ENCODE data around the gene PPCDC.

Gene PPCDC

DNA sequence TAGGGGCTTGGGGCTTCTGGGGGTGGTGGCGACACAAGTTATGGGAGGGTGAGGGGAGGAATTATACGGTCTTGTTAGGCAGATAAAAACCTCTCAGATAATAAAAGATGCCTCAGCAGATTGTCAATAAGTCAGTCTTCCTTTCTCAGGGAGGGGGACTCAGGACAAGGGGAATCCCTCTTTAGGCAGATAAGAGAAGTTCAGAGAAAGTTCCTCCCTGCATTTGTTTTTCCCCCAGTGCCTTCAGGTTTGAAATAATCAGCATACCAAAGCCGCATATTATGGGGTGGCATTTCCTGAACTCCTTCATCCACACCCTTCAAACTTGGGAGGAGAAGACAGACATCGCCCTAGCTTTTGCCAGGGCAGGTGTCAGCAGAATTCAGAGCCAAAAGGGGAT lies 8.5 kb downstream of the PPCDC start:
- peaks cover 20% of the 10 kb centered on the region for H3K36me3 ChIP-seq (ENCODE audit: insufficient read depth, low read length)
- H3K4me2 ChIP-seq (ENCODE audit: insufficient read depth, low read length), result no peak overlapping the region
- H4K20me1 ChIP-seq (ENCODE audit: insufficient read depth, low read length), result peaks cover 12% of the 10 kb centered on the region
- H3K79me2 ChIP-seq (ENCODE audit: insufficient read depth, low read length), result peaks cover 2% of the 10 kb centered on the region; the same call in 1 of the 2 replicates
- H3K4me3 ChIP-seq (ENCODE audit: low read depth in 1 of 2, low read length in 2 of 2), result no peak overlapping the region
- no peaks in the 10 kb centered on the region for H3K9me3 ChIP-seq (ENCODE audit: insufficient read depth, low read length, severe bottlenecking)
- no peaks in the 10 kb centered on the region; the same call in 1 of the 2 replicates for H3K4me1 ChIP-seq (ENCODE audit: insufficient read depth, low read length)
- no peak for TF ChIP-seq EZH2 (IDR thresholded peaks at IDR 0.05; ENCODE audit: borderline replicate concordance, low read depth, low read length, severe bottlenecking)
- TF ChIP-seq, protein P1, sequence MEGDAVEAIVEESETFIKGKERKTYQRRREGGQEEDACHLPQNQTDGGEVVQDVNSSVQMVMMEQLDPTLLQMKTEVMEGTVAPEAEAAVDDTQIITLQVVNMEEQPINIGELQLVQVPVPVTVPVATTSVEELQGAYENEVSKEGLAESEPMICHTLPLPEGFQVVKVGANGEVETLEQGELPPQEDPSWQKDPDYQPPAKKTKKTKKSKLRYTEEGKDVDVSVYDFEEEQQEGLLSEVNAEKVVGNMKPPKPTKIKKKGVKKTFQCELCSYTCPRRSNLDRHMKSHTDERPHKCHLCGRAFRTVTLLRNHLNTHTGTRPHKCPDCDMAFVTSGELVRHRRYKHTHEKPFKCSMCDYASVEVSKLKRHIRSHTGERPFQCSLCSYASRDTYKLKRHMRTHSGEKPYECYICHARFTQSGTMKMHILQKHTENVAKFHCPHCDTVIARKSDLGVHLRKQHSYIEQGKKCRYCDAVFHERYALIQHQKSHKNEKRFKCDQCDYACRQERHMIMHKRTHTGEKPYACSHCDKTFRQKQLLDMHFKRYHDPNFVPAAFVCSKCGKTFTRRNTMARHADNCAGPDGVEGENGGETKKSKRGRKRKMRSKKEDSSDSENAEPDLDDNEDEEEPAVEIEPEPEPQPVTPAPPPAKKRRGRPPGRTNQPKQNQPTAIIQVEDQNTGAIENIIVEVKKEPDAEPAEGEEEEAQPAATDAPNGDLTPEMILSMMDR (IDR thresholded peaks at IDR 0.05; ENCODE audit: borderline replicate concordance, extremely low read depth, low read length, poor library complexity, severe bottlenecking), result no peak
- ATAC-seq (ENCODE audit: insufficient read depth, low read depth) (no peak), DNase-seq (no peak)
- no peaks in the 10 kb centered on the region for H3K27me3 ChIP-seq (ENCODE audit: insufficient read depth, low read length, poor library complexity)
- H2AFZ ChIP-seq (ENCODE audit: low read depth, low read length), result no peak overlapping the region
- H3K27ac ChIP-seq (ENCODE audit: low read length), result no peak overlapping the region
- no peak overlapping the region for H3K9ac ChIP-seq (ENCODE audit: low read depth, low read length)

DNA sequence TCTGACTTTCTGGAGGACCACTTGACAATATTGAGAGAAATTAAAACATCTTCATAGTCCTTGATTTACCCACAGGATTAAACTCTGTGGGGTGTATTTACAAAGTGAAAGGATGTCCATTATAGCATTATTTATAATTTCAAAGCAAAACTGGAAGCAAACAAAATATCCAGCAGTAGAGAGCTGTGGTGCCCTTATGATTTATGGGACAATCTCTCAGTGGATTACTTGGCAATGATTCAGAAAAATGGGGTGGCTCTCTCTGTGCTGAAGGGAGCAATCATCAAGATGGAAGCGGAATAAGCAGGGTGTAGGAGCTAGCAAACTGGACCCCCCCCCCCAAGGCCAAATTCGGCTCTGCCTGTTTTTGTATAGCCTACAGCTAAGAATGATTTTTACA lies 9.0 kb downstream of the PPCDC start:
- Histone ChIP-seq H3K36me3 (ENCODE audit: insufficient read depth, low read length) (peaks cover 20% of the 10 kb centered on the region), H3K79me2 (ENCODE audit: insufficient read depth, low read length) (peaks cover 2% of the 10 kb centered on the region; the same call in 1 of the 2 replicates), H2AFZ (ENCODE audit: low read depth, low read length) (no peak overlapping the region), H3K4me3 (ENCODE audit: low read depth in 1 of 2, low read length in 2 of 2) (no peak overlapping the region), H3K4me1 (ENCODE audit: insufficient read depth, low read length) (no peaks in the 10 kb centered on the region; the same call in 1 of the 2 replicates), H3K9me3 (ENCODE audit: insufficient read depth, low read length, severe bottlenecking) (no peaks in the 10 kb centered on the region), H3K4me2 (ENCODE audit: insufficient read depth, low read length) (no peak overlapping the region), H3K27me3 (ENCODE audit: insufficient read depth, low read length, poor library complexity) (no peaks in the 10 kb centered on the region), H3K9ac (ENCODE audit: low read depth, low read length) (no peak overlapping the region), H4K20me1 (ENCODE audit: insufficient read depth, low read length) (peaks cover 12% of the 10 kb centered on the region), H3K27ac (ENCODE audit: low read length) (no peak overlapping the region)
- ATAC-seq (ENCODE audit: insufficient read depth, low read depth), result no peak
- no peak for DNase-seq
- TF ChIP-seq, protein P1 (IDR thresholded peaks at IDR 0.05; ENCODE audit: borderline replicate concordance, extremely low read depth, low read length, poor library complexity, severe bottlenecking), result no peak
- no peak for TF ChIP-seq EZH2 (IDR thresholded peaks at IDR 0.05; ENCODE audit: borderline replicate concordance, low read depth, low read length, severe bottlenecking)

DNA sequence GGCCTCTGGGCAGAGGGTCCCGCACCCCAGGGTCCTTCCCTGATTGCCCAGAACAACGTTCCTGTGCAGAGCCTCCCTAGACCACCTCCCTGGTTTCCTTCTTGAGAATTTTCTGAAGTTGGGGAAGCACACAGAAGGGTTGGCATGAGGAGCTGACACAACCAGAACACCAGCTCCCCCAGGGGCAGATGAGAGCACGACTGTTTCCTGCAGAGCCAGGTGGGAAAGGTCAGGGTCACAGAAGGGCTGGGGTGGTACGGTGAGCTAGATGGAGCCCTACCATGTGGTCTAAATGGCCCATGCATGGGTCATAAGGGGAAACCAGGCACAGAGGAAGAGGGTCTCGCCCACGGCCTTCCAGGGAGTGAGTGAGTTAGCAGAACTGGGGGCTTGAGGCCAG lies 10.4 kb downstream of the PPCDC start:
- no peaks in the 10 kb centered on the region for H3K27me3 ChIP-seq (ENCODE audit: insufficient read depth, low read length, poor library complexity)
- H3K4me2 ChIP-seq (ENCODE audit: insufficient read depth, low read length), result no peak overlapping the region
- H3K79me2 ChIP-seq (ENCODE audit: insufficient read depth, low read length), result peaks cover 2% of the 10 kb centered on the region; the same call in 1 of the 2 replicates
- H3K36me3 ChIP-seq (ENCODE audit: insufficient read depth, low read length), result peaks cover 20% of the 10 kb centered on the region
- no peak overlapping the region for H3K27ac ChIP-seq (ENCODE audit: low read length)
- H3K9me3 ChIP-seq (ENCODE audit: insufficient read depth, low read length, severe bottlenecking), result no peaks in the 10 kb centered on the region
- peaks cover 12% of the 10 kb centered on the region for H4K20me1 ChIP-seq (ENCODE audit: insufficient read depth, low read length)
- H3K4me3 ChIP-seq (ENCODE audit: low read depth in 1 of 2, low read length in 2 of 2), result no peak overlapping the region
- H3K9ac ChIP-seq (ENCODE audit: low read depth, low read length), result no peak overlapping the region
- no peak for ATAC-seq (ENCODE audit: insufficient read depth, low read depth)
- H3K4me1 ChIP-seq (ENCODE audit: insufficient read depth, low read length), result no peaks in the 10 kb centered on the region; the same call in 1 of the 2 replicates
- H2AFZ ChIP-seq (ENCODE audit: low read depth, low read length), result no peak overlapping the region
- no peak for TF ChIP-seq EZH2 (IDR thresholded peaks at IDR 0.05; ENCODE audit: borderline replicate concordance, low read depth, low read length, severe bottlenecking)
- TF ChIP-seq, protein P1 (IDR thresholded peaks at IDR 0.05; ENCODE audit: borderline replicate concordance, extremely low read depth, low read length, poor library complexity, severe bottlenecking), result no peak
- DNase-seq, result no peak
